Measurements from ENCODE around the gene SETD3.

DNA sequence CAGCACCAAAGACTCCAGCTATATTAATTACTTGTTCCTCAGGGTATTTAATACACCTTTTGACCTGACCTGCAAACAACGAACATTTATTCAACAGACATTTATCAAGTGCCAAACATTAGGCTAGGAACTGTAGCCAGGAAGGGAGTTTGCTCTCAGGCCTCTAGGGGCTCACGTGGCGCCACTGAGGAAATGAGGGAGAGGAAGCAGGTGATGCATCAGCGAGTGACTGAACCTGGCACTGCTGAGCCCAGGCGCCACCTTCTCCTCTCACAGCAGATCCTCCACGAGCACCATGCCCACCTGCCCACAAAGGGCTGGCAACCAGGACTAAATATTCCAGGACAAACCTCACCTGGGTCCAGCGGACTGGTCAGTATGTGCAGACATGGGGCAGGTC lies 50.2 kb downstream of the SETD3 start:
- TF ChIP-seq EZH2 (IDR thresholded peaks at IDR 0.05; ENCODE audit: borderline replicate concordance, low read length), result no peak
- peak; percentile 73 for TF ChIP-seq CTCF (IDR thresholded peaks at IDR 0.05; ENCODE audit: low read length)

Measured in OCI-LY1 (cell line).